Spleen (tissue), 11 donors: ENCODE measurements around the gene PROSER3. TPM values are rescaled to one million over a fixed set of nuclear protein-coding genes. Genes with fewer than 3 reads are reported as not detected.

Experiments
- DNase-seq: peaks from one replicate; pipeline ENCODE4 v3.0.0-alpha.2; 2020
- H3K27ac ChIP-seq, 8 donors: fragments of 200-600 bp; sonication (generic) in 7 of 8; 1 replicate in 4 of 8; 2 replicates in 4 of 8; pipeline versions ENCODE4 v1.5.0 to v1.8.0; 2016 to 2021; ENCODE audit warnings: inconsistent platforms in 4 of 8, mild to moderate bottlenecking in 4 of 8, moderate library complexity in 1 of 8
- H3K27me3 ChIP-seq, 7 donors: fragments of 200-600 bp; sonication (generic) in 6 of 7; replicated peaks in 1 of 7; 1 replicate in 4 of 7; 2 replicates in 3 of 7; pipeline versions ENCODE4 v1.5.0 to v1.8.0; 2016 to 2021; ENCODE audit warnings: inconsistent platforms in 3 of 7, mild to moderate bottlenecking in 1 of 7
- H3K36me3 ChIP-seq, 6 donors: fragments of 200-600 bp; sonication (generic) in 5 of 6; 1 replicate in 4 of 6; 2 replicates in 2 of 6; pipeline versions ENCODE4 v1.5.0 to v1.8.0; 2016 to 2021; ENCODE audit warnings: inconsistent platforms in 2 of 6
- H3K4me1 ChIP-seq, 6 donors: fragments of 200-600 bp; sonication (generic) in 5 of 6; 1 replicate in 3 of 6; 2 replicates in 3 of 6; pipeline versions ENCODE4 v1.5.0 to v1.8.0; 2016 to 2021; ENCODE audit warnings: inconsistent platforms in 3 of 6
- H3K4me3 ChIP-seq, 8 donors: fragments of 200-600 bp; sonication (generic) in 7 of 8; 1 replicate in 4 of 8; 2 replicates in 4 of 8; pipeline versions ENCODE4 v1.5.0 to v1.8.0; 2016 to 2021; ENCODE audit warnings: inconsistent platforms in 4 of 8, mild to moderate bottlenecking in 4 of 8, moderate library complexity in 2 of 8
- H3K9me3 ChIP-seq, 8 donors: fragments of 200-600 bp; sonication (generic) in 7 of 8; 1 replicate in 4 of 8; 2 replicates in 4 of 8; pipeline versions ENCODE4 v1.5.0 to v1.8.0; 2016 to 2021; ENCODE audit warnings: inconsistent platforms in 4 of 8
- POLR2A ChIP-seq, 3 donors: fragments of 450-650 bp; IDR thresholded peaks; one replicate each; pipeline ENCODE4 v1.5.1; 2017; ENCODE audit warnings: antibody characterized with exemption in 3 of 3, mild to moderate bottlenecking in 1 of 3
- POLR2AphosphoS5 ChIP-seq, 3 donors: sonication (generic); formaldehyde crosslinking; IDR thresholded peaks; one replicate each; pipeline ENCODE4 v1.5.1; 2017; ENCODE audit warnings: antibody characterized with exemption in 3 of 3
- WGBS, 5 donors: extraction: QIAGEN DNeasy Blood & Tissue Kit in 3 of 5; methylation state at CpG; one replicate each; pipeline versions ENCODE4 v1.1.5 to v1.1.7; 2013 to 2018; 5-methylcytosine and 5-hydroxymethylcytosine counted together
- intact Hi-C: fragments of 100-400 bp; cut with DNase I; formaldehyde crosslinking; loops from one replicate; pipeline ENCODE4 v1.15.0; 2023; ENCODE audit warnings: low total_unique reads
- polyA plus RNA-seq, 3 donors: library from polyadenylated mRNA; stranded (reverse); fragments of 200-250 nt; gene quantifications; one replicate each; pipeline ENCODE4 v1.2.1, GENCODE V29; 2013
- total RNA-seq, 7 donors: library from RNA; depleted of rRNA in 3 of 7; stranded (reverse); fragments of >200 nt in 3 of 7; fragmentation: NEBNext Ultra II Directional in 4 of 7; extraction: Animal tissue kit (Norgen Biotek cat#: 25700) in 4 of 7; gene quantifications; one replicate each; pipeline versions ENCODE4 v1.1.0 to v1.2.1, GENCODE V29; 2016 to 2021
- TF ChIP-seq, protein P1 (sequence below), 11 experiments: fragments of 200-600 bp in 7 of 11; fragments of 450-650 bp in 4 of 11; sonication (generic) in 4 of 11; IDR thresholded peaks in 8 of 11; conservative IDR thresholded peaks in 3 of 11; 1 replicate in 7 of 11; 2 replicates in 4 of 11; pipeline versions ENCODE4 v1.4.0 to v1.8.0; 2016 to 2021; ENCODE audit warnings: antibody characterized with exemption in 11 of 11, inconsistent platforms in 4 of 11, mild to moderate bottlenecking in 1 of 11
- donor health status: healthy with polysubstance abuse.
- donor health status: DM: no; HTN: no; CAD: no; lungs with moderate emphysema.
- donor health status: DM: no; HTN: no; CAD: no.
- donor health status: Bipolar disorder and iron deficiency.
- donor health status: healthy.
- donor health status: DM: no; HTN: no; CAD: no.
- donor health status: DM: yes; HTN: yes; CAD: no.

The PROSER3 gene
- total and polyA plus RNA-seq, 10 donors, result 2.0 to 25.2 (median 14.8) TPM

DNA sequence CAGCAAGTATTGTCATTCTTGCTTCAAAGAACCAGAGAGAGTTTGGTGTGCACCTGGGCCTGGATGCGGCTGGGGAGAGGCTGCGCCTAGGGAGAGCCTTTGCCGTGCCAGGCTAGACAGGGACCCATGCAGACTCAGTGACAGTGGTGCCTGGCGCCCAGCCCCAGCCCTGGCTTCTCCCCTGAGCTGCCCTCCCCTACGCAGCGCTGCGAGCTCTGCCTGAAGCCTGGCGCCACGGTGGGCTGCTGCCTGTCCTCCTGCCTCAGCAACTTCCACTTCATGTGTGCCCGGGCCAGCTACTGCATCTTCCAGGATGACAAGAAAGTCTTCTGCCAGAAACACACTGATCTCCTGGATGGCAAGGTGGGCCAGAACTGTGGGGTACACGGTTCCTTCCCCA, 28.2 kb upstream of the PROSER3 start:
- peaks cover 0 to 100% (median 100%) of the 10 kb centered on the region in 6 donors for H3K36me3 ChIP-seq
- intact Hi-C loops, result no loop called here
- peak in 1 of 3 donors; percentile 63 for TF ChIP-seq POLR2AphosphoS5 (IDR thresholded peaks at IDR 0.05)
- TF ChIP-seq POLR2A (IDR thresholded peaks at IDR 0.05), result no peak
- no peak overlapping the region for H3K27ac ChIP-seq
- no peak for DNase-seq
- H3K9me3 ChIP-seq, result no peaks in the 10 kb centered on the region
- no peaks in the 10 kb centered on the region for H3K27me3 ChIP-seq
- 92 to 97% (median 96%) methylated on average over 10 to 11 of the region's 11 CpGs for WGBS, 5 donors
- H3K4me1 ChIP-seq, result no peaks in the 10 kb centered on the region
- H3K4me3 ChIP-seq, result no peak overlapping the region

DNA sequence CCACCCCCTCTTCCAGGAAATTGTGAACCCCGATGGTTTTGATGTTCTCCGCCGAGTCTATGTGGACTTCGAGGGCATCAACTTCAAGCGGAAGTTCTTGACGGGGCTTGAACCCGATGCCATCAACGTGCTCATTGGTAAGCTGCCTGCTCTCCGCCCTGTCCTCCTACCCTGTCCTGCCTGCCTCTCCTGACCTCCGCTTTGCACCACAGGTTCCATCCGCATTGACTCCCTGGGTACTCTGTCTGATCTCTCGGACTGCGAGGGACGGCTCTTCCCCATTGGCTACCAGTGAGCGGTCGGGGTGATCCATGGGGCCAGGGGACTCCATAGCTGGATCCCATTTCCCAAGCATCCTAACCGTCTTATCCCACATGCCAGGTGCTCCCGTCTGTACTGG, 27.6 kb upstream of the PROSER3 start:
- no peaks in the 10 kb centered on the region for H3K27me3 ChIP-seq
- H3K4me1 ChIP-seq, result no peaks in the 10 kb centered on the region
- TF ChIP-seq POLR2AphosphoS5 (IDR thresholded peaks at IDR 0.05) (no peak), POLR2A (IDR thresholded peaks at IDR 0.05) (no peak)
- TF ChIP-seq, protein P1, sequence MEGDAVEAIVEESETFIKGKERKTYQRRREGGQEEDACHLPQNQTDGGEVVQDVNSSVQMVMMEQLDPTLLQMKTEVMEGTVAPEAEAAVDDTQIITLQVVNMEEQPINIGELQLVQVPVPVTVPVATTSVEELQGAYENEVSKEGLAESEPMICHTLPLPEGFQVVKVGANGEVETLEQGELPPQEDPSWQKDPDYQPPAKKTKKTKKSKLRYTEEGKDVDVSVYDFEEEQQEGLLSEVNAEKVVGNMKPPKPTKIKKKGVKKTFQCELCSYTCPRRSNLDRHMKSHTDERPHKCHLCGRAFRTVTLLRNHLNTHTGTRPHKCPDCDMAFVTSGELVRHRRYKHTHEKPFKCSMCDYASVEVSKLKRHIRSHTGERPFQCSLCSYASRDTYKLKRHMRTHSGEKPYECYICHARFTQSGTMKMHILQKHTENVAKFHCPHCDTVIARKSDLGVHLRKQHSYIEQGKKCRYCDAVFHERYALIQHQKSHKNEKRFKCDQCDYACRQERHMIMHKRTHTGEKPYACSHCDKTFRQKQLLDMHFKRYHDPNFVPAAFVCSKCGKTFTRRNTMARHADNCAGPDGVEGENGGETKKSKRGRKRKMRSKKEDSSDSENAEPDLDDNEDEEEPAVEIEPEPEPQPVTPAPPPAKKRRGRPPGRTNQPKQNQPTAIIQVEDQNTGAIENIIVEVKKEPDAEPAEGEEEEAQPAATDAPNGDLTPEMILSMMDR (IDR thresholded peaks at IDR 0.05 in 8 of 11, conservative IDR thresholded peaks at IDR 0.05 in 3 of 11), result no peak
- no peak overlapping the region for H3K4me3 ChIP-seq
- H3K36me3 ChIP-seq, result peaks cover 0 to 100% (median 100%) of the 10 kb centered on the region in 6 donors
- H3K27ac ChIP-seq, result no peak overlapping the region
- H3K9me3 ChIP-seq, result no peaks in the 10 kb centered on the region
- intact Hi-C loops, result no loop called here
- WGBS, 5 donors, result 95 to 96% (median 95%) methylated on average over 18 of the region's 18 CpGs
- no peak for DNase-seq

DNA sequence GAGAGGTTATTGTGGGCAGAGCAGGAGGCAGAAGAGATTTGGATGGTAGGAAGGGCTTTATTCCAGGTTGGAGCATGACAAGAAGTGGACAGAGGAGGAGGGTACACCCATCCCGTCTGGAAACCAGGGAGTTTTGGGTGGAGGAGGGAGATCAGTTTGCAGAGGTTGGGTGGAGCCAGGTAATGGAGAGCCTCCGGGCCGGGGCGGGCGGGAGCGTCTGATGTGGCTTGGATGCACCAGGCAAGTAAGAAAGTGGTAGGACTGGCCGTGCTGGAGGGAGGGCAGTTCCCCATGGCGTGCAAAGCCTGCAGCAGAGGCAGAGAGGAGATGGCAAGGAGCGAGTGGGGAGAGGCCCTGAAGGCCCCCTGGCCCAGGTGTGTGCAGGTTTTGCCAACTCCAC, 26.6 kb upstream of the PROSER3 start:
- Histone ChIP-seq H3K27ac (no peak overlapping the region), H3K9me3 (no peaks in the 10 kb centered on the region), H3K27me3 (no peaks in the 10 kb centered on the region), H3K36me3 (peaks cover 0 to 100% (median 100%) of the 10 kb centered on the region in 6 donors), H3K4me3 (no peak overlapping the region), H3K4me1 (peaks cover 0 to 3% (median 0%) of the 10 kb centered on the region in 6 donors)
- TF ChIP-seq POLR2A (IDR thresholded peaks at IDR 0.05), result no peak
- TF ChIP-seq POLR2AphosphoS5 (IDR thresholded peaks at IDR 0.05), result peak in 1 of 3 donors; percentile 37
- TF ChIP-seq, protein P1 (IDR thresholded peaks at IDR 0.05 in 8 of 11, conservative IDR thresholded peaks at IDR 0.05 in 3 of 11), result no peak
- no peak for DNase-seq
- intact Hi-C loops, result no loop called here
- 90 to 98% (median 94%) methylated on average over 9 of the region's 9 CpGs for WGBS, 5 donors

DNA sequence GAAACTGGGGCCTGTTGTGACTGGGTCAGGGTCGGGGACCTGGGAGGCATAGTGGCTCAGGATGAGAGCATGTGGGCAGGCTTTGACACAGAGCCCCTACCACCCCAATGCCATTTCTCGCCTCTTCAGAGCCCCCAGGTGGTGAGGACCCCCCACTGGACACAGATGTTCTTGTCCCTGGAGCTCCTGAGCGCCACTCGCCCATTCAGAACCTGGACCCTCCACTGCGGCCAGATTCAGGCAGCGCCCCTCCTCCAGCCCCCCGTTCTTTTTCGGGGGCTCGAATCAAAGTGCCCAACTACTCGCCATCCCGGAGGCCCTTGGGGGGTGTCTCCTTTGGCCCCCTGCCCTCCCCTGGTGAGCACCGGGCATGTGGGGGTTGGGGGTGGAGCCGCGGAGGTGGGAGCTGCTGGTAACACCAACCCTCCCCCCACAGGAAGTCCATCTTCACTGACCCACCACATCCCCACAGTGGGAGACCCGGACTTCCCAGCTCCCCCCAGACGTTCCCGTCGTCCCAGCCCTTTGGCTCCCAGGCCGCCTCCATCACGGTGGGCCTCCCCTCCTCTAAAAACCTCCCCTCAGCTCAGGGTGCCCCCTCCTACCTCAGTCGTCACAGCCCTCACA, 26.1 kb upstream of the PROSER3 start:
- WGBS, 5 donors, result 87 to 92% (median 89%) methylated on average over 20 to 21 of the region's 21 CpGs
- Histone ChIP-seq H3K27me3 (no peaks in the 10 kb centered on the region), H3K36me3 (peaks cover 0 to 100% (median 100%) of the 10 kb centered on the region in 6 donors), H3K9me3 (no peaks in the 10 kb centered on the region), H3K27ac (no peak overlapping the region), H3K4me3 (no peak overlapping the region), H3K4me1 (peaks cover 0 to 6% (median 0%) of the 10 kb centered on the region in 6 donors)
- no peak for DNase-seq
- TF ChIP-seq POLR2AphosphoS5 (IDR thresholded peaks at IDR 0.05), result no peak
- intact Hi-C loops, result no loop called here

DNA sequence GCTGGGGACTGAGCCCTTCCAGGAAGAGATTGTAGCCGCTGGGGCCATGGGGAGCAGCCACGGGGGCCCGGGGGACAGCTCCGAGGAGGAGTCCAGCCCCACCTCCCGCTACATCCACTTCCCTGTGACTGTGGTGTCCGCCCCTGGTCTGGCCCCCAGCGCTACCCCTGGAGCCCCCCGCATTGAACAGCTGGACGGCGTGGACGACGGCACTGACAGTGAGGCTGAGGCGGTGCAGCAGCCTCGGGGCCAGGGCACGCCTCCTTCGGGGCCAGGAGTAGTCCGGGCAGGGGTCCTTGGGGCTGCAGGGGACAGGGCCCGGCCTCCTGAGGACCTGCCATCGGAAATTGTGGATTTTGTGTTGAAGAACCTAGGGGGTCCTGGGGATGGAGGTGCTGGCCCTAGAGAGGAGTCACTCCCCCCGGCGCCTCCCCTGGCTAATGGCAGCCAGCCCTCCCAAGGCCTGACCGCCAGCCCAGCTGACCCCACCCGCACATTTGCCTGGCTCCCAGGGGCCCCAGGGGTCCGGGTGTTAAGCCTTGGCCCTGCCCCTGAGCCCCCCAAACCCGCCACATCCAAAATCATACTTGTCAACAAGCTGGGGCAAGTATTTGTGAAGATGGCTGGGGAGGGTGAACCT, 25.3 kb upstream of the PROSER3 start:
- H3K36me3 ChIP-seq, result peaks cover 0 to 100% (median 100%) of the 10 kb centered on the region in 6 donors
- no peak overlapping the region for H3K4me3 ChIP-seq
- no peaks in the 10 kb centered on the region for H3K9me3 ChIP-seq
- H3K27me3 ChIP-seq, result no peaks in the 10 kb centered on the region
- H3K4me1 ChIP-seq, result peaks cover 0 to 14% (median 2%) of the 10 kb centered on the region in 6 donors
- no peak for DNase-seq
- intact Hi-C loops, result no loop called here
- TF ChIP-seq POLR2A (IDR thresholded peaks at IDR 0.05) (no peak), POLR2AphosphoS5 (IDR thresholded peaks at IDR 0.05) (peak in 2 of 3 donors; percentile 39 to 65)
- WGBS, 5 donors, result 91 to 98% (median 92%) methylated on average over 17 to 25 of the region's 25 CpGs
- no peak overlapping the region for H3K27ac ChIP-seq
